ENCODE measurements around the gene SNAI3.

SNAI3 gene

DNA sequence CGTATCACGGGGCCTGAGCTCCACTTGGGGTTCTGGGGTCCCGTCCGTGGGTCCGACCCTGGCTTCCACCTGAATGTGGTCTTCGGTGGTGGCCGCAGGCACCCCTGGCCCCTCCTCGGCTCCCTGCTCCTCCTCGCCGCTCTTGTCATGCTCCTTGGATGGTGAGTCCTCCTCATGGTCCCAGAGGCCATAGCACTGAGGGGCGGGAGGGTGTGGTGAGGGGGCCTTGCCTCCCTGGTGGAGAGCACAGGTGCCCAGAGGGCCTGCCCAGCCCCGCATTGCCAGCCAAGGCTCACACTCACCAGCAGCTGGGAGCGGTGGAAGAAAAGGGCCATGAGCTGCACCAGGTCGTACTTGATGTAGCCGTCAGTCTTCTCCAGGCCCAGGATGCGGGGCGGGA is 34.9 kb upstream of the SNAI3 start:
- no peak for DNase-seq

GRCh38 chr16:88720396-88720970 is 34.2 kb upstream of the SNAI3 start:
- no peak for DNase-seq

- DNase-seq, result no peak
Observed at GRCh38 chr16:88719933-88720296, 33.6 kb upstream of the SNAI3 start.

GRCh38 chr16:88719267-88719932 is 33.1 kb upstream of the SNAI3 start:
- DNase-seq, result no peak

DNA sequence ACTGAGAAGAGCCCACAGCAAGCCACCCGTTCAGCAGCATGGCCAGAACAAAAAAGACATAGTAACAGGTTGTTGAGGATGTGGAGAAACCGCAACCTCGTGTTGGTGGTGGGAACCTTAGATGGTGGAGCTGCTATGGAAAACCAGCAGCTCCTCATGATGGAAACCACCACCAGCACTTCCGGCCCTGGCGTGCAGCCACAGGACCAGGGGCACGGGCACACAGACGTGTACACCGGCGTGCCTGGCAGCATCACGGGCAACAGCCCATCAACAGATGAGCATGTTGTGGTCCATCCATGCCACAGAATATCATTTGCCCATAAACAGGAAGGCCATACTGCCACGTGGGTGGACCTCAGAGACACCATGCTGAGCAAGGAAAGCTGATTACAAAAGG is 31.9 kb upstream of the SNAI3 start:
- DNase-seq, result no peak

DNA sequence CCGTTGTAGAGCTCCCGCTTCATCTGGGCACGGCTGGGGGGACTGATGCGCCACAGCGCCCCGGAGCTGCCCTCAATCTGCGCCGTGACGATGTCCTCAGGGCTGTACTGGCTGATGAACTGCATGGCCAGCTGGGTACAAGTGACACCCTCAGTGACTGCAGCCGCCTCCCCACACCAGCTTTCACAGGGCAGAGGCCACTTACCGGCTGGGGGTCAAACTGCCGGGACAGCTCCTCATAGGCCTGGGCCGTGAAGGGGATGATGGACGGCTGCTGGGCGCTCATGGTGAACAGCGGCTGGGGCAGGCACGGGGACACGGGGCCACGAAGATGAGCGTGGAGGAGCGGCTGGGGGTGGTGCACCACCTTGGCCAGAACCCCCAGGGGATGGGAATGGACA is 30.3 kb upstream of the SNAI3 start:
- no peak for DNase-seq

DNA sequence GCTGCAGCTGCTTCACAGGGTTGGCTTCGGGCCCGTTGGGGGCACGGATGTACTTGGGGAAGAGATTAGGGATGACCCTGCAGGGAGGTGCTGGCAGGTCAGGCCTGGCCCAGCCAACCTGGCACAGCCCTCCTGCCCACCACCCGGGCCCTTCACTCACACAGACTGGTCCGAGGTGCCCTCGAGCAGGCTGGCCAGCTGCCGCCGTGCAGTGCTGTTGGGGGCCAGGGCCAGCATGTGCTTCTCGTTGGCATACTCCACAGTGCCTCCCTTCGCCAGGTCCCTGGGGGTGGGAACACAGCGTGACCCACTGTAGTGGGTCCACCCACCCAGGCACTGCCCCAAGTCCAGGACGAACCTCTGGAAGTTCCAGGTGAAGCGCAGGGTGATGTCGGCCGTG is 29.9 kb upstream of the SNAI3 start:
- no peak for DNase-seq

- no peak for DNase-seq
Observed at GRCh38 chr16:88715312-88716190, 29.2 kb upstream of the SNAI3 start.

DNA sequence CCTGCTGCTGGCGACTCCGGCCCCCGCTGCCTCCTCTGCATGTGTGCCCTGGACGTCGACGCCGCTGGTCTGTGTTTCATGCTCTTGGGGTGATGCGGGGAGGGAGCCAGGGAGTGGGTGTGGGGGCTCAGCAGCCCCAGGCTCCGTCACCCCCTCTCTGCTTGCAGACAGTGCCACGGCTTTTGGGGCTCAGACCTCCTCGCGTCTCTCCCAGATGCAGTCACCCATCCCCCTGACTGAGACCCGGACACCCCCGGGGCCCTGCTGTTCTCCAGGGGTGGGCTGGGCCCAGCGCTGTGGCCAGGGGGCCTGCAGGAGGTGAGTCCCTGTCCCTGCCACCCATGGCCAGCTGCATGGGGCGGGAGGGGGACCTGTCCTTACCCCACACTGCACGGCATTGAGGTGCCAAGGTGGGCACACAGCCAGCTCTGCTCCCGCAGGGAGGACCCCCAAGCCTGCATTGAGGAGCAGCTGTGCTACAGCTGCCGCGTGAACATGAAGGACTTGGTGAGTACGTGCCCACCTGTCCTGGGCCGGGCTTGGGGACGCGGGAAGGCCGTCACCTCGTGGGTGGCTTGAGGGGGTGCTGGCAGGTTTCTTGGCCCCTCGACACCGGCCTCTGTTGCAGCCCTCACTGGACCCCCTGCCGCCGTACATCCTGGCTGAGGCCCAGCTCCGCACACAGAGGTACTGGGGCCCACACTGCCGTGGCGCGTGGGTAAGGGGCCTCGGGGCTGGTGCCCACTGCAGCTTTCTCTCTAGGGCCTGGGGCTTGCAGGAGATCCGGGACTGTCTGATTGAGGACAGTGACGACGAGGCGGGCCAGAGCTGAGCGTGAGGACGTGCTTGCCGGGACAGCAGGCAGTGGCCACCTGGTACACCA is 28.4 kb upstream of the SNAI3 start:
- DNase-seq, result no peak

DNA sequence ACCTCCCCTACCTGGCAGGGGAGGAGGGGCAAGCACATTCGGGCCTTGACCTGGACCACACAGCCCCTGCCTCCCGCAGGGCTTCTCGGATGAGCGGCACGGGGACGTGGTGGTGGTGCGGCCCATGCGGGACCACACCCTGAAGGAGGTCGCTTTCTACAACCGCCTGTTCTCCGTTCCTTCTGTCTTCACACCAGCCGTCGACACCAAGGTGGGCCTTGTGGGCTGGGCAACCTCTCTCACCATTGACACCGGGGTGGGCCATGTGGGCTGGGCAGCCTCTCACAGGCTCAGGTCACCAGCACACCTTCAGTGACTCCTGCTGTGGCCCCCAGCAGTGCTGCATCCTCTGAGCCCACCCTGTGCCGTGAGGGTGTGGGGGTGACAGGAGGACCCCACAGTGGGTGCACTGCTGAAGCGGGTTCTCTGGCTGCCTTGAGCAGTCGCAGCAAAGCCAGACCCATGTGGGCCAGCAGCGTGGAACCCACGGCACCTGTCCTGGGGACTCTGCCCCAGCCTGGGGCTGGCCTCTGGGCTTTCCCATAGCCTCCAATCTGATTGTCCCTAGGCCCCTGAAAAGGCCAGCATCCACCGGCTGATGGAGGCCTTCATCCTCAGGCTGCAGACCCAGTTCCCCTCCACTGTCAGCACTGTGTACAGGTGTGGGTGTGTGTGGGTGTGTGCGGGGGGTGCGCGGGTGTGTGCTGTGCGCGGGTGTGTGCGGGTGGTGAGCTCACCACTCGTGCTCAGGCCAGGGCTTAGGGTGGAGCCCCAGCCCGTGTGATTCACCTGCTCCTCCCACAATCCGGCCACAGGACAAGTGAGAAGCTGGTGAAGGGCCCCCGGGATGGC is 27.5 kb upstream of the SNAI3 start:
- DNase-seq, result no peak

GRCh38 chr16:88713054-88713453 is 26.7 kb upstream of the SNAI3 start:
- DNase-seq, result no peak

DNA sequence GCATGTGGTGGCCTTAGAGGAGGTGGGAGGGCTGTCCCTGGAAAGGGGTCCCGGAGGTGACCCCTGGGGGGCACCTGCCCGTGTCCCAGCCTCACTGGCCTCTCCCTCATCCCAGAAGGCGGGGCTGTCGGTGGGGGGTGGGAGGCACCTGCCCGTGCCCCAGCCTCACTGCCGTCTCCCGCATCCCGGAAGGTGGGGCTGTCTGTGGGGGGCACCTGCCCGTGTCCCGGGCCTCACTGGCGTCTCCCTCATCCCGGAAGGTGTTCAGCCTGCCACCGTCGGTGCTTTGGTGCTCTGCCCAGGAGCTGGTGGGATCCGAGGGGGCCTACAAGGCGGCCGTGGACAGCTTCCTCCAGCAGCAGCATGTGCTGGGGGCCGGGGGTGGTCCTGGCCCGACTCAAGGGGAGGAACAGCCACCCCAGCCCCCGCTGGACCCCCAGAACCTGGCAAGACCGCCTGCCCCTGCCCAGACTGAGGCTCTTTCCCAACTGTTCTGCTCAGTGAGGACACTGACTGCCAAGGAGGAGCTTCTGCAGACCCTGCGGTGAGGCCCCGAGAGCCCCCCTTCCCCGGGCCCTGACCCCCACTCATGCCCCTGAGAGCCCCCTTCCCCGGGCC is 26.2 kb upstream of the SNAI3 start:
- no peak for DNase-seq

GRCh38 chr16:88711750-88712340 is 25.5 kb upstream of the SNAI3 start:
- no peak for DNase-seq

DNA sequence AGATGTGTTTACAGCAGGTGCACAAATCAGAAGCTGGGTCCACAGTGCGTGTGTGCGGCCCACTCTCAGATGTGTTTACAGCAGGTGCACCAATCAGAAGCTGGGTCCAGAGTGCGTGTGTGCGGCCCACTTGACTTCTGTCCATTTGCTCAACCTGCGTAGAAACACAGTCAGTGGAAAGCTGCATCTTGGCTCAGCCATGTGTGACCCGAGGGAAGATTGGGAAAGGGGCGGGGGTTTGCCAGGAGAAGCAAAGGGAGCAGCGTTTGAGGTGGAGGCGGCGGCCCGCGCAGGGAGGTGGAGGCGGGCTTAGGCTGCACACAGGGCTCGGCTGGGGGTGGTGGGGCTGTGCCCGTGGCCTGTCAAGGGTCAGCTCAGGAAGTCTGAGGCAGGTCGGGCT is 24.2 kb upstream of the SNAI3 start:
- no peak for DNase-seq

DNA sequence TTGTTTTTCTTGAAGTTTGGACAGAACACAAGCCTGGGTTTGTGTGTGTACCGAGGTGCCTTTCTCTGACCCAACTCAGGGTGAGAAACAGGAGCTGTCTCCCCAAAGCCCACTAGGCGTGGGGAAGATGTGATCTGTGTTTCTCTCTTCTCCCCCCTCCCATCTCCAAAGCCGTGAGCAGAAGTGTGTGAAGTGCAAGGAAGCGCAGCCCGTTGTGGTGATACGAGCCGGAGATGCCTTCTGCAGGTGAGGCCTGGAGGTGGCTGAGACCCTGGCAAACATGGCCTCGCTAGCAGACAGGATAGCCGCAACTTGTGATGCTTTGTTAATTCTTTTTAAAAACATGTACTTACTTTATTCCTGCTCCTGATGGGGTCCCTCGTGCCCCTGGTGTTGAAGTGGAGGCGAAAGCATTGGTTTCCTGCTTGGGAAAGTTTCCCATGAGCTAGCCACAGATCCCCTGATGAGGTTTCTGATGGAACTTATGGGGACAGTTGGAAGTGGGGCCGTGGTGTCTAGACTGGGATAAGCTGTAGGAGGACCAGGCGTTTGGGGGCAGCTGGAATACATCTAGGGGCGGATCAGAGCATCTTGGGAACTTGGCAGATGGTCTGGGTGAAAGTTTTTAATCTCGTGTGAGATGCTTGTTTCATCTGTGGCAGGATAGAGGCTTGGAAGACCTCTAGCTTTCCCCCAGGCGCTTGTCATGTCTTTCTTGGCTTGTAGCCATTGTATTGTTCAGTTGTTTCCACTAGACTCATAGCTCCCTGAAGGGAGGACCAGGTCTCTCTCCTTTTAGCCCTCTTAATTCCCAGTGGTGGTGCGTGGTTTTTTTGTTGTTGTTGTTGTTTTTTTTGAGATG is 20.9 kb upstream of the SNAI3 start:
- no peak for DNase-seq

DNA sequence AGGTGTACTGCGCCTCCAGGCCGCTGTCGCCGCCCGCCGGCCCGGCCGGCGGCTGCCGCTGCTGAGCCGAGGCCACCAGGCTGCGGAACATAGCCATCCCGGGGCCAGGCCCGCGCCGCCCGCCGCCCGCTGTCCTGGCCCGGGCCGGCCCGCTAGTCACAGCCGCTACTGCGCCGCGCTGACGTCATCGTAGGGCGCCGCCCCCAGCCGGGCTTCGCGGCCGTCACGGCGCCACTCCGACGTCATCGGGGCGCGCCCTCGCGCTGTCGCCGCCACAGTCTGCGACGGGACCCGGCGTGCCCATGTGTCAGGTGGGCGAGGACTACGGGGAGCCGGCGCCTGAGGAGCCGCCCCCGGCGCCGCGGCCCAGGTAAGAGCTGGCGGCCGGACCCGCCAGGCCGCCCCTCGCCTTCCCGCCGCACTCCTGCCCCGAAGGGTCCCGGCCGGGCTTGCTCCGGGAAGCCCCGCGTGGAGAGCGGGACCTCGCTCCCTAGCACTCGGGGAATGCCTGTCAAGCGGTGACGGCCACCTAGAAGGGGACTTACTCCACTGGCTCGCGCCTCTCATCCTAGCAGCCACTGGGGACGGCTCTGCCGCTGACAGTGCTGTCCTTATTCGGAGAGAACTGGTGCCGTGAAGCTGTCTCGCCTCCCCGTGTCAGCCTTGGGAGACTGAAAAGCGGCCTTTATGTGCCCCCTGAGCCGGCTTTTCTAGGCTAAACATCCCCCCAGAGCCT is 20.1 kb upstream of the SNAI3 start, which contains the start of the genes CTU2 and RNF166:
Gene CTU2, plus strand, starts transcription at position 275 of the 736 bp plus-strand sequence. Its CDS starts 28 bp downstream, at position 303.
Gene RNF166, minus strand, starts transcription at position 180 of the 736 bp plus-strand sequence. Its CDS starts 83 bp downstream, at position 97.
- DNase-seq, result peak; percentile 83

DNA sequence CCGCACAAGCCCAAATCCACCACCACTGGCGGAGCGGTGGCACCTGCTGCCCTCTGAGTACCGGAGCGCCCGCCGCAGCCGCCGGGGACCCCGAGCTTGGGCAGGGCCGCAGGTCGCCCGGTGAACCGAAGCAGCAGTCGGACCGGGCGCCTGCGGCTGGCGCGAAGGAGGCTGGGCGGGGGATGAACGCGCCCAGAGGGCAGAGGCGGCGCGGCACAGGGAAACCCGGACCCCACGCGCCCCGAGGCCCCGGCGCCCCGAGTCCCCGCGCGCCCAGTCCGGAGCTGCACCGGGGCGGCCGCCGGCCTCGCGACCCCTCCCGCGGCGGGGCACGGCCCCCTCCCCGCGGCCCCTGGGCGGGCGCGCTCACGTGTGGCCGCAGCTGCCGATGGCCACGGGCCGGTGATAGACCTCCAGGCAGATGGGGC is 19.5 kb upstream of the SNAI3 start:
- DNase-seq, result no peak

DNA sequence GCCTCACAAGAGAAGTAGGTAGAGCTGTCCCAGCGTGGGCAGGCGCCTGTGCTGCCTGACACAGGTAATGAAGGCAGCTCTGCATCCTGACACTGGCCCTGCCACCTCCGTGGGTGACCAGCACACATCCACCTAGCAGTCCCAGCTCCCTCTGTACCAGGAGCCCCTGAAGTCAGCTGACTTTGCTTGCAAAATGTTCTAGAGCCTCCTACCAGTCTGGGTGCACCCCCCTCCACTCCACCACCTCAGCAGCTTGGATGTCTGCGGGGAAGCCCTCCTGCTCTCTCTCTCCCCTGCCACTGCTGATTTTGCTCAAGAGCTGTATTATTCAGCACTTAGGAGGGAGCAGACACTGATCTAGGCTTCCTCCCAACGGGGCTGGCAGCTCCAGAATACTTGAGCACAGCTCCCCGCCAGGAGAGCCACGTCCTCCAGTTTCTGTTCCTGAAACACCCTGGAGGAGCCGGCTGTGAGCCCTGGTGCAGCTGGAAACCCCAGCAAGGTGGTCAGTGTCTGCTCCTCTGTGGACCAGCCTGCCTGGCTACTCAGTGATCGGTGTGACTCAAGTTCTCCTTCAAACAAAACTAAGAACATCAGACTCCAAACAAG is 18.9 kb upstream of the SNAI3 start:
- no peak for DNase-seq

All from KG1 (cell line).